Ovary (tissue), 3 donors: ENCODE measurements around the gene CNTFR.

ENCODE experiments used
- CTCF ChIP-seq, 3 donors: fragments of 450-650 bp in 2 of 3; fragments of 200-600 bp in 1 of 3; IDR thresholded peaks; one replicate each; pipeline versions ENCODE4 v1.5.1 to v1.8.0; 2016 to 2022; ENCODE audit warnings: antibody characterized with exemption in 3 of 3, mild to moderate bottlenecking in 1 of 3
- EP300 ChIP-seq: sonication (generic); formaldehyde crosslinking; IDR thresholded peaks from one replicate; pipeline ENCODE4 v1.6.1; 2017; ENCODE audit warnings: antibody characterized with exemption
- POLR2A ChIP-seq: fragments of 450-650 bp; IDR thresholded peaks from one replicate; pipeline ENCODE4 v1.6.1; 2017; ENCODE audit warnings: antibody characterized with exemption, mild to moderate bottlenecking, moderate library complexity
- donor health status: DM: no; HTN: no; CAD: no.

GRCh38 chr9:34563262-34563661 lies 26.3 kb downstream of the CNTFR start:
- TF ChIP-seq CTCF (IDR thresholded peaks at IDR 0.05) (no peak), EP300 (no peak), POLR2A (no peak)
